Duodenal mucosa (tissue), 2 donors: ENCODE measurements around the gene TIMP3.

Experiments
- H3K27ac ChIP-seq: one replicate; pipeline ENCODE4 v1.7.0; 2013; ENCODE audit warnings: low read depth, low read length
- H3K27me3 ChIP-seq, 2 donors: one replicate each; pipeline ENCODE4 v1.7.0; 2013; ENCODE audit warnings: low read length in 2 of 2, control low read depth in 1 of 2; ENCODE audit not compliant: insufficient read depth in 2 of 2, control insufficient read depth in 1 of 2
- H3K36me3 ChIP-seq, 2 donors: one replicate each; pipeline ENCODE4 v1.7.0; 2013; ENCODE audit warnings: low read length in 2 of 2, control low read depth in 1 of 2; ENCODE audit not compliant: insufficient read depth in 2 of 2, control insufficient read depth in 1 of 2
- H3K4me1 ChIP-seq, 2 donors: one replicate each; pipeline ENCODE4 v1.7.0; 2013; ENCODE audit warnings: low read length in 2 of 2, control low read depth in 1 of 2; ENCODE audit not compliant: insufficient read depth in 2 of 2, control insufficient read depth in 1 of 2
- H3K4me3 ChIP-seq, 2 donors: one replicate each; pipeline ENCODE4 v1.7.0; 2013; ENCODE audit warnings: low read length in 2 of 2, low read depth in 1 of 2
- H3K9ac ChIP-seq, 2 donors: one replicate each; pipeline ENCODE4 v1.7.0; 2013; ENCODE audit warnings: low read length in 2 of 2, low read depth in 1 of 2
- H3K9me3 ChIP-seq, 2 donors: one replicate each; pipeline ENCODE4 v1.7.0; 2013; ENCODE audit warnings: low read length in 2 of 2, control low read depth in 1 of 2; ENCODE audit not compliant: control insufficient read depth in 1 of 2

TIMP3 gene

GRCh38 chr22:32828150-32828549 lies 26.6 kb downstream of the TIMP3 start:
- H3K27me3 ChIP-seq: peaks cover 0 to 2% of the 10 kb centered on the region in 2 donors
- H3K27ac ChIP-seq: no peak overlapping the region
- no peak overlapping the region for H3K9ac ChIP-seq
- no peak overlapping the region for H3K4me3 ChIP-seq
- H3K4me1 ChIP-seq: no peaks in the 10 kb centered on the region
- H3K9me3 ChIP-seq: no peaks in the 10 kb centered on the region
- H3K36me3 ChIP-seq: no peaks in the 10 kb centered on the region

DNA sequence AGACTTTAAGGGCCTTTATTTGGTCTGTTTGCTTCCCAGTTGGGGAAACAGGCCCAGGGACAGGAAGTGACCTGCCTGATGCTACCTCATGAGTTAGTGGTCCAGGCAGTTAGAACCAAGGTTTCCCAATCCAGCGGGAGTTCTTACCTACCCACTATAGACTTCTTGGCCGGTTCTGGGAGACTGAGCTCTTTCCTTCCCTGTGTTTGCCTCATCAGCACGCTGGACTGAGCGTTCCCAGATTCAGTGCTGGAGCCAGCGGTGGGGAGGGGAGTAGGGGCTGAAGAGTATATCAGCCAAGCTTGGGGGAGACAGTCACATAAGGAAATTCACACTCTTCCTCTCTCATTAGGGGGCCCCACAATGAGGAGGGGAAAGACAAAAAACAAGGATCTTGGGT lies 27.1 kb downstream of the TIMP3 start:
- Histone ChIP-seq H3K9ac (no peak overlapping the region), H3K4me1 (no peaks in the 10 kb centered on the region)

GRCh38 chr22:32829451-32829851 lies 27.9 kb downstream of the TIMP3 start:
- no peaks in the 10 kb centered on the region for H3K9me3 ChIP-seq
- H3K36me3 ChIP-seq: no peaks in the 10 kb centered on the region
- H3K9ac ChIP-seq: no peak overlapping the region
- no peak overlapping the region for H3K27ac ChIP-seq
- H3K4me3 ChIP-seq: no peak overlapping the region
- no peaks in the 10 kb centered on the region for H3K27me3 ChIP-seq
- no peaks in the 10 kb centered on the region for H3K4me1 ChIP-seq

More for the DNA sequence above, 27.1 kb downstream of the TIMP3 start:
- Histone ChIP-seq H3K9me3 (no peaks in the 10 kb centered on the region), H3K36me3 (no peaks in the 10 kb centered on the region), H3K27ac (no peak overlapping the region), H3K27me3 (peaks cover 0 to under 1% of the 10 kb centered on the region in 2 donors), H3K4me3 (no peak overlapping the region)

DNA sequence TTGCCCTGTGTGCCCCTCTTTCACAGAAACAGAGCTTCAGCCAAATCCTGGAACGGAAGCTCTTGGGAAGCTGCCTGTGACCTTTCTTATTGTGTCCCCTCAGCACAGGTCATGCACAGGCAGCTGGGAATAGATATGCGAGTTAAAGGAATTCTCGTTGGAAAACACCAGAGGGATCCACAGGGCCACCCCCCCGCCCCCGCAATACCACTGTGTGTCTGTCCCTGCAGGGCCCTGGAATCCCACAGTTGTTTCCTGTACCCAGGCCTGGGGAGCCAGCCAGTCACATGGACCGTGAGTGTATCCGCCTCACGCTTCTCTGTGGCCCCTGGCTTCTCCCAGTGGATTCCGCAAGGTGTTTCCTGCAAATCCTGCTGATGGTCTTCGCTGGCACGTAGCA lies 29.0 kb downstream of the TIMP3 start:
- H3K4me1 ChIP-seq: no peaks in the 10 kb centered on the region

GRCh38 chr22:32830957-32831356 lies 29.5 kb downstream of the TIMP3 start:
- Histone ChIP-seq H3K9me3 (no peaks in the 10 kb centered on the region), H3K27ac (no peak overlapping the region), H3K27me3 (peaks cover 0 to 4% of the 10 kb centered on the region in 2 donors), H3K9ac (no peak overlapping the region), H3K36me3 (no peaks in the 10 kb centered on the region), H3K4me1 (no peaks in the 10 kb centered on the region), H3K4me3 (no peak overlapping the region)

More for the DNA sequence above, 29.0 kb downstream of the TIMP3 start:
- Histone ChIP-seq H3K27me3 (peaks cover 0 to 4% of the 10 kb centered on the region in 2 donors), H3K9me3 (no peaks in the 10 kb centered on the region), H3K36me3 (no peaks in the 10 kb centered on the region), H3K4me3 (no peak overlapping the region), H3K9ac (no peak overlapping the region), H3K27ac (no peak overlapping the region)

DNA sequence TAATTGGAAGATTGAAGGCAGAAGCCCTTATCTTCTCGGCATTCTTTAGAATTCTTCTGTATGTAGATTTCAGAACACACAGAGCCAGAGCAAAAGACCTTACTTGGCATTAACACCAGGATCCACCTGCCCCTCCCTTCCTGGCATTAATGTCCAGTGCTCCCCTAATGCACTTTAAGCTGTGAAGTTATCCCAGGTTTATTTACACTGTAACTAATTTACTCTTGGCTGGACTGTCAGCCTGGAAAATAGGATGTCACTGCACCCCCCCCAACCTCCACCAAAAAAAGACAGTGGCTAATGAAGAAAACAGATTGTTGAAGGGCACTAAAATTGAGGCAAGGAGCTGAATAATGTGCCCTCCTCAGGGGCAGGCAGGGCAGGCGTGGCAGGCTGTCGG lies 30.1 kb downstream of the TIMP3 start:
- peaks cover 0 to 4% of the 10 kb centered on the region in 2 donors for H3K27me3 ChIP-seq
- no peaks in the 10 kb centered on the region for H3K36me3 ChIP-seq
- H3K9ac ChIP-seq: no peak overlapping the region
- H3K9me3 ChIP-seq: no peaks in the 10 kb centered on the region
- peaks cover 0 to 3% of the 10 kb centered on the region in 2 donors for H3K4me1 ChIP-seq
- H3K4me3 ChIP-seq: no peak overlapping the region
- no peak overlapping the region for H3K27ac ChIP-seq

GRCh38 chr22:32832174-32832573 lies 30.7 kb downstream of the TIMP3 start:
- Histone ChIP-seq H3K36me3 (no peaks in the 10 kb centered on the region), H3K27ac (no peak overlapping the region), H3K9ac (no peak overlapping the region), H3K27me3 (peaks cover 0 to 4% of the 10 kb centered on the region in 2 donors), H3K4me3 (no peak overlapping the region), H3K4me1 (peaks cover 0 to 3% of the 10 kb centered on the region in 2 donors), H3K9me3 (no peaks in the 10 kb centered on the region)

- no peak overlapping the region for H3K27ac ChIP-seq
- H3K9me3 ChIP-seq: no peaks in the 10 kb centered on the region
- H3K27me3 ChIP-seq: peaks cover 0 to 4% of the 10 kb centered on the region in 2 donors
- H3K9ac ChIP-seq: no peak overlapping the region
- no peak overlapping the region for H3K4me3 ChIP-seq
- H3K4me1 ChIP-seq: peaks cover 0 to 3% of the 10 kb centered on the region in 2 donors
- H3K36me3 ChIP-seq: no peaks in the 10 kb centered on the region
These were observed 35.0 kb downstream of the TIMP3 start for GRCh38 chr22:32836280-32837123.

DNA sequence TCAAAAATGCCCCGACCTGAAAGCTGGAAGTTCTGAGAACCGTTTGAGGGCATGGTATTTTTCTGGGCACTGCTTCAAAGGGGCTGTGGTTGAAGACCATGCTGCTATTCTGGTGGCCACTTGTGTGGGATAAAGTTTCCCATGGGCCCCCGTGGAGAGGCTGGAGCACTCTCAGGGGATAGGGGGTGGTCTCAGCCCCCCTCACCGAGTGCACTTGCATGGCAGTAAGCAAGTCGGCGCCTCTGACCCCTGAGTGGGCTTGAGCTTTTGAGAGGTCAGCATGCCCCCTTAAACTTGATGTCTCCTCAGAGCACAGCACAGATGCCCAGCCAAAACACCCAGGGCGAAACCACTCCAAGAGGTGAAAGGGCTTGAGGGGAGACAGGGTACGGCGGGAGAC lies 35.6 kb downstream of the TIMP3 start:
- Histone ChIP-seq H3K4me3 (no peak overlapping the region), H3K27me3 (peaks cover 0 to 4% of the 10 kb centered on the region in 2 donors), H3K4me1 (peaks cover 0 to 3% of the 10 kb centered on the region in 2 donors), H3K36me3 (no peaks in the 10 kb centered on the region), H3K9ac (no peak overlapping the region), H3K27ac (no peak overlapping the region), H3K9me3 (no peaks in the 10 kb centered on the region)

DNA sequence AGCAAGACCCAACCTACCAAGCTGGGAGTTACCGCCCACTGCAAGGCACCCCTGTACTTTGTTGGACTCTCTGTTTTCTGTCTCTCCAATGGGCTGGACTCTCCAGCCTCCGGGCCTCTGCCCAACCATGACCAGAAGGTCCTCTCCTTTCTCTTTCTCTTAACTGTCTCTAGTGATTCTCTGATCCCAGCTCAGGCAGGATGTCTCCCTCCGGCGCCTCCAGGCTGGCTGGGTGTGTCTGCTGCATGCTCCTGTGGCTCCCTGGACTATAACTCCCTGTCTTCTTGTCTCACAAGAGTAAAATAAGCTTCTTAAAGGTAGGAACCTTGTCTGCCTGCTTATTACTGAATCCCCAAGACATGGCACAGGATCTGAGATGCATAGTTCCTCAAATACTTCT lies 36.3 kb downstream of the TIMP3 start:
- H3K27ac ChIP-seq: no peak overlapping the region
- H3K9ac ChIP-seq: no peak overlapping the region
- H3K4me1 ChIP-seq: peaks cover 0 to 3% of the 10 kb centered on the region in 2 donors

More for the DNA sequence above, 36.3 kb downstream of the TIMP3 start:
- H3K27me3 ChIP-seq: peaks cover 0 to 4% of the 10 kb centered on the region in 2 donors
- no peaks in the 10 kb centered on the region for H3K36me3 ChIP-seq
- no peaks in the 10 kb centered on the region for H3K9me3 ChIP-seq
- no peak overlapping the region for H3K4me3 ChIP-seq
